ENCODE measurements around the gene SCLY. TPM values are rescaled to one million over a fixed set of nuclear protein-coding genes. Genes with fewer than 3 reads are reported as not detected.
A peak's percentile ranks its signal among the peaks of the same experiment; 100 is the strongest.

SCLY gene
- total and polyA plus RNA-seq, 2 of the 13 experiments (the other 11 are each of a cell fraction or from before 2014, with no cell fraction given) = 27.9 to 38.6 TPM

DNA sequence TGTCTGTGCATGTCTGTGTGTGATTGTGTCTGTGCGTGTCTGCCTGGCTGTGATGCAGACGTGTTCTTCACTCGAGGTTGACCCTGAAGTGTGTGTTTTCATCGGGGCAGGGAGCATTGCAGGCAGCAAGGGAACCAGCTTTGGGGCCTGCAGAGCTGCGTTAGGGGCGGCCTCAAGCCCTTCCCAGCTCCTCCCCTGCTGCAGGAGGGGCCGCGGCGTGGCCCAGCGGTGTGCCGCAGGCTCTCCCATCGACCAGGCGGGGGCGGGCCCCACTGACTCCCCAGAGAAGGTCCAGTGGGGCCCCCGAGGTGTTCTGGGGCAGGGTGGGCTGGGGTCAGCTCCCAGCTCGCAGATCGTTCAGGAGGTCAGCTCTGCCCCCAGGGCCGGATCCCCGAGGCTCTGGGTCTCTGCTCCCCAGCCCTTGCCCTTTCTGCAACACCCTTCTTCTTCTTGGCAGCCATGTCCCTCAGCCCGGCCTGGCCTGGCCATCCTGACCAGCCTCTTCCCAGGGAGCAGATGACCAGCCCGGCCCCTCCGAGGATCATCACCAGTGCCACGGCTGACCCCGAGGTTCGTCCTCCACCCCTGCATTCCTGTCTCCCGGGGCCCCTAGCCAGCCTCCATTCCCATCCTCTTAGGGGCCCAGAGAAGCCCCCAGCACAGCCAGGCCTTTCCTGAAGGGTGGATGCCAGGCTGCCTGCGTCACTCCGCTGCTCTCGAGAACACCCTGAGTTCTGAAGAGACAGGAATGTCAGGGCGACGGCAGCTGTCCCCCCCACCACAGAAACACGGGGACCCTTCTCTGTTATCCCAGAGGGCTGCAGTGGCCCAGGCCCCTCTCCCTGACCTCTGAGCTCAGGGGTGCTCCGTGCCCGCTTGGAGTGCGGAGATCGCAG, 66.6 kb downstream of the SCLY start (continued):
- TF ChIP-seq, protein P1, sequence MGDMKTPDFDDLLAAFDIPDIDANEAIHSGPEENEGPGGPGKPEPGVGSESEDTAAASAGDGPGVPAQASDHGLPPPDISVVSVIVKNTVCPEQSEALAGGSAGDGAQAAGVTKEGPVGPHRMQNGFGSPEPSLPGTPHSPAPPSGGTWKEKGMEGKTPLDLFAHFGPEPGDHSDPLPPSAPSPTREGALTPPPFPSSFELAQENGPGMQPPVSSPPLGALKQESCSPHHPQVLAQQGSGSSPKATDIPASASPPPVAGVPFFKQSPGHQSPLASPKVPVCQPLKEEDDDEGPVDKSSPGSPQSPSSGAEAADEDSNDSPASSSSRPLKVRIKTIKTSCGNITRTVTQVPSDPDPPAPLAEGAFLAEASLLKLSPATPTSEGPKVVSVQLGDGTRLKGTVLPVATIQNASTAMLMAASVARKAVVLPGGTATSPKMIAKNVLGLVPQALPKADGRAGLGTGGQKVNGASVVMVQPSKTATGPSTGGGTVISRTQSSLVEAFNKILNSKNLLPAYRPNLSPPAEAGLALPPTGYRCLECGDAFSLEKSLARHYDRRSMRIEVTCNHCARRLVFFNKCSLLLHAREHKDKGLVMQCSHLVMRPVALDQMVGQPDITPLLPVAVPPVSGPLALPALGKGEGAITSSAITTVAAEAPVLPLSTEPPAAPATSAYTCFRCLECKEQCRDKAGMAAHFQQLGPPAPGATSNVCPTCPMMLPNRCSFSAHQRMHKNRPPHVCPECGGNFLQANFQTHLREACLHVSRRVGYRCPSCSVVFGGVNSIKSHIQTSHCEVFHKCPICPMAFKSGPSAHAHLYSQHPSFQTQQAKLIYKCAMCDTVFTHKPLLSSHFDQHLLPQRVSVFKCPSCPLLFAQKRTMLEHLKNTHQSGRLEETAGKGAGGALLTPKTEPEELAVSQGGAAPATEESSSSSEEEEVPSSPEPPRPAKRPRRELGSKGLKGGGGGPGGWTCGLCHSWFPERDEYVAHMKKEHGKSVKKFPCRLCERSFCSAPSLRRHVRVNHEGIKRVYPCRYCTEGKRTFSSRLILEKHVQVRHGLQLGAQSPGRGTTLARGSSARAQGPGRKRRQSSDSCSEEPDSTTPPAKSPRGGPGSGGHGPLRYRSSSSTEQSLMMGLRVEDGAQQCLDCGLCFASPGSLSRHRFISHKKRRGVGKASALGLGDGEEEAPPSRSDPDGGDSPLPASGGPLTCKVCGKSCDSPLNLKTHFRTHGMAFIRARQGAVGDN (CRISPR knock-in tag; IDR thresholded peaks at IDR 0.05) = peak; percentile 69
- TF ChIP-seq ZNF879 (CRISPR knock-in tag; IDR thresholded peaks at IDR 0.05) (no peak), ZBTB7B (CRISPR knock-in tag; IDR thresholded peaks at IDR 0.05) (peak; percentile 51; the same call in 1 of the 2 replicates), ZNF557 (CRISPR knock-in tag; IDR thresholded peaks at IDR 0.05) (no peak), MIER3 (CRISPR knock-in tag; IDR thresholded peaks at IDR 0.05; ENCODE audit: borderline replicate concordance) (no peak), CEBPG (CRISPR knock-in tag; IDR thresholded peaks at IDR 0.05) (no peak), ZMYM4 (CRISPR knock-in tag; IDR thresholded peaks at IDR 0.05) (peak; percentile 27; the same call in 1 of the 2 replicates), NR2F6 (IDR thresholded peaks at IDR 0.05) (no peak), NR2F6 (CRISPR knock-in tag; IDR thresholded peaks at IDR 0.05) (0 out of 2 replicates have a peak, but pooled peaks have one; percentile 10), KDM2A (CRISPR knock-in tag; IDR thresholded peaks at IDR 0.05; ENCODE audit: borderline replicate concordance, low read depth) (peak; percentile 53; the same call in 1 of the 2 replicates), PHF20 (CRISPR knock-in tag; IDR thresholded peaks at IDR 0.05) (no peak)
- TF ChIP-seq, protein P2, sequence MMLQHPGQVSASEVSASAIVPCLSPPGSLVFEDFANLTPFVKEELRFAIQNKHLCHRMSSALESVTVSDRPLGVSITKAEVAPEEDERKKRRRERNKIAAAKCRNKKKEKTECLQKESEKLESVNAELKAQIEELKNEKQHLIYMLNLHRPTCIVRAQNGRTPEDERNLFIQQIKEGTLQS (CRISPR knock-in tag; IDR thresholded peaks at IDR 0.05) = 0 out of 2 replicates have a peak, but pooled peaks have one; percentile 34
- TF ChIP-seq, protein P3, sequence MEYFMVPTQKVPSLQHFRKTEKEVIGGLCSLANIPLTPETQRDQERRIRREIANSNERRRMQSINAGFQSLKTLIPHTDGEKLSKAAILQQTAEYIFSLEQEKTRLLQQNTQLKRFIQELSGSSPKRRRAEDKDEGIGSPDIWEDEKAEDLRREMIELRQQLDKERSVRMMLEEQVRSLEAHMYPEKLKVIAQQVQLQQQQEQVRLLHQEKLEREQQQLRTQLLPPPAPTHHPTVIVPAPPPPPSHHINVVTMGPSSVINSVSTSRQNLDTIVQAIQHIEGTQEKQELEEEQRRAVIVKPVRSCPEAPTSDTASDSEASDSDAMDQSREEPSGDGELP (IDR thresholded peaks at IDR 0.05; ENCODE audit: borderline replicate concordance, low read depth) = peak; percentile 17; the same call in 1 of the 2 replicates
- TF ChIP-seq, protein P4, sequence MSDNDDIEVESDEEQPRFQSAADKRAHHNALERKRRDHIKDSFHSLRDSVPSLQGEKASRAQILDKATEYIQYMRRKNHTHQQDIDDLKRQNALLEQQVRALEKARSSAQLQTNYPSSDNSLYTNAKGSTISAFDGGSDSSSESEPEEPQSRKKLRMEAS (IDR thresholded peaks at IDR 0.05) = 0 out of 2 replicates have a peak, but pooled peaks have one; percentile 12
- TF ChIP-seq, protein P5, sequence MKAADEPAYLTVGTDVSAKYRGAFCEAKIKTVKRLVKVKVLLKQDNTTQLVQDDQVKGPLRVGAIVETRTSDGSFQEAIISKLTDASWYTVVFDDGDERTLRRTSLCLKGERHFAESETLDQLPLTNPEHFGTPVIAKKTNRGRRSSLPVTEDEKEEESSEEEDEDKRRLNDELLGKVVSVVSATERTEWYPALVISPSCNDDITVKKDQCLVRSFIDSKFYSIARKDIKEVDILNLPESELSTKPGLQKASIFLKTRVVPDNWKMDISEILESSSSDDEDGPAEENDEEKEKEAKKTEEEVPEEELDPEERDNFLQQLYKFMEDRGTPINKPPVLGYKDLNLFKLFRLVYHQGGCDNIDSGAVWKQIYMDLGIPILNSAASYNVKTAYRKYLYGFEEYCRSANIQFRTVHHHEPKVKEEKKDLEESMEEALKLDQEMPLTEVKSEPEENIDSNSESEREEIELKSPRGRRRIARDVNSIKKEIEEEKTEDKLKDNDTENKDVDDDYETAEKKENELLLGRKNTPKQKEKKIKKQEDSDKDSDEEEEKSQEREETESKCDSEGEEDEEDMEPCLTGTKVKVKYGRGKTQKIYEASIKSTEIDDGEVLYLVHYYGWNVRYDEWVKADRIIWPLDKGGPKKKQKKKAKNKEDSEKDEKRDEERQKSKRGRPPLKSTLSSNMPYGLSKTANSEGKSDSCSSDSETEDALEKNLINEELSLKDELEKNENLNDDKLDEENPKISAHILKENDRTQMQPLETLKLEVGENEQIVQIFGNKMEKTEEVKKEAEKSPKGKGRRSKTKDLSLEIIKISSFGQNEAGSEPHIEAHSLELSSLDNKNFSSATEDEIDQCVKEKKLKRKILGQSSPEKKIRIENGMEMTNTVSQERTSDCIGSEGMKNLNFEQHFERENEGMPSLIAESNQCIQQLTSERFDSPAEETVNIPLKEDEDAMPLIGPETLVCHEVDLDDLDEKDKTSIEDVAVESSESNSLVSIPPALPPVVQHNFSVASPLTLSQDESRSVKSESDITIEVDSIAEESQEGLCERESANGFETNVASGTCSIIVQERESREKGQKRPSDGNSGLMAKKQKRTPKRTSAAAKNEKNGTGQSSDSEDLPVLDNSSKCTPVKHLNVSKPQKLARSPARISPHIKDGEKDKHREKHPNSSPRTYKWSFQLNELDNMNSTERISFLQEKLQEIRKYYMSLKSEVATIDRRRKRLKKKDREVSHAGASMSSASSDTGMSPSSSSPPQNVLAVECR (CRISPR knock-in tag; IDR thresholded peaks at IDR 0.05; ENCODE audit: borderline replicate concordance) = peak; percentile 50; the same call in 1 of the 2 replicates
- TF ChIP-seq, protein P6, sequence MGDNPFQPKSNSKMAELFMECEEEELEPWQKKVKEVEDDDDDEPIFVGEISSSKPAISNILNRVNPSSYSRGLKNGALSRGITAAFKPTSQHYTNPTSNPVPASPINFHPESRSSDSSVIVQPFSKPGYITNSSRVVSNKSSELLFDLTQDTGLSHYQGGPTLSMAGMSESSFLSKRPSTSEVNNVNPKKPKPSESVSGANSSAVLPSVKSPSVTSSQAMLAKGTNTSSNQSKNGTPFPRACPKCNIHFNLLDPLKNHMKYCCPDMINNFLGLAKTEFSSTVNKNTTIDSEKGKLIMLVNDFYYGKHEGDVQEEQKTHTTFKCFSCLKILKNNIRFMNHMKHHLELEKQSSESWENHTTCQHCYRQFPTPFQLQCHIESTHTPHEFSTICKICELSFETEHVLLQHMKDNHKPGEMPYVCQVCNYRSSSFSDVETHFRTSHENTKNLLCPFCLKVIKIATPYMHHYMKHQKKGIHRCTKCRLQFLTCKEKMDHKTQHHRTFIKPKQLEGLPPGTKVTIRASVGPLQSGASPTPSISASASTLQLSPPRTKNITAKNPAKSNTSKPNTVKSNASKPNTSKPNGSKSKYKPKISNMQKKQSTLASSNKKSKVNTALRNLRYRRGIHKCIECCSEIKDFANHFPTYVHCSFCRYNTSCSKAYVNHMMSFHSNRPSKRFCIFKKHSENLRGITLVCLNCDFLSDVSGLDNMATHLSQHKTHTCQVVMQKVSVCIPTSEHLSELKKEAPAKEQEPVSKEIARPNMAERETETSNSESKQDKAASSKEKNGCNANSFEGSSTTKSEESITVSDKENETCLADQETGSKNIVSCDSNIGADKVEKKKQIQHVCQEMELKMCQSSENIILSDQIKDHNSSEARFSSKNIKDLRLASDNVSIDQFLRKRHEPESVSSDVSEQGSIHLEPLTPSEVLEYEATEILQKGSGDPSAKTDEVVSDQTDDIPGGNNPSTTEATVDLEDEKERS (CRISPR knock-in tag; IDR thresholded peaks at IDR 0.05) = no peak
